Measurements from ENCODE around the gene PLCB2. TPM values are rescaled to one million over a fixed set of nuclear protein-coding genes. Genes with fewer than 3 reads are reported as not detected.

PLCB2 gene
- polyA plus RNA-seq, 1 donor from 2014 or later: 7.4 TPM

DNA sequence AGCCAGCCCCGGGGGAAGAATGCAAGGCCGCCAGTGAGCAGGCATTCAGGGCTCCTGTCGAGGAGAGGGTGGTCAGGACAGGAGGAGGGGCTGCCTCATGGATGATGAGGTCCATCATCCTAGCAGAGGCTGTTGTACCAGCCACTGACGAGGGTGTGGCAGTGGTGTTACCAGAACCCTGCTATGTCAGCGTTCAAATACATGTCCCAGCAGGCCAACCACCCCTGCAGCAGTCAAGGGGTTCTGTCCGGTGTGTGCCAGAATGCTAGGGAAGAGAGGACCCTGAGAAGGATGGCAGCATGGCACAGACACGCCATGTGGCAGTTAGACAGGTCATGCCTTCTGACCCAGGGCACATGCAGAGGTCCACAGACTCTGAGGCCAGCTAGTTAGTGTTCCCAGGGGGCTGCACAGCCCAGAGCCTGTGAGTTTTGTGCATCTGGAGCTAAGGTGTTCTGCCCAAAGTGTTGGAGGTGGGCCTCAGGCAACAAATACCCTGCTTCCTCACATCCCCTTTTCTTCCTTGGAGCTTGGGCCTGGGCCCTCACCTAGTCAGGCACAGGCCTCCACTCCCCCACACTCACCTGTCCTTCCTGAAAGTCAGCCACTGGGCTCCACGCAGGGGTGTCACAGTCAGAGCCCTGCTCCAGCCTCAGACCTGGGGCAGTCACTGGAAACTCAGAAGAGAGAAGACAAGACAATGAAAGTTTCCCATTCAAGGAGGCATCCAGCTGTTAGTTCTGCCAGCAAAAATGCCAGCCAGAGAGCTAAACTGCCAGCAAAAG is 61.0 kb downstream of the PLCB2 start:
- Histone ChIP-seq H4K20me1 (ENCODE audit: insufficient read depth) (no peaks in the 10 kb centered on the region), H3K4me2 (ENCODE audit: low read length) (no peak overlapping the region), H3K79me2 (replicated peaks; ENCODE audit: insufficient read depth, low read length) (no peaks in the 10 kb centered on the region), H3K4me3 (ENCODE audit: low read length) (no peak overlapping the region), H3K9me2 (ENCODE audit: insufficient read depth, low read length) (no peaks in the 10 kb centered on the region), H3K36me3 (ENCODE audit: insufficient read depth, low read length) (no peaks in the 10 kb centered on the region), H2AFZ (ENCODE audit: low read depth, low read length) (no peak overlapping the region), H3F3A (ENCODE audit: insufficient read depth, low read length, poor library complexity, severe bottlenecking) (no peaks in the 10 kb centered on the region), H3K9me3 (ENCODE audit: low read length) (no peaks in the 10 kb centered on the region), H3K9ac (ENCODE audit: low read length) (no peak overlapping the region), H3K27ac (ENCODE audit: low read length) (no peak overlapping the region), H3K27me3 (ENCODE audit: insufficient read depth, low read depth, low read length) (peaks cover 16% of the 10 kb centered on the region)
- TF ChIP-seq MXI1 (conservative IDR thresholded peaks at IDR 0.05; ENCODE audit: poor library complexity, severe bottlenecking): no peak
- no peak for TF ChIP-seq RAD21 (conservative IDR thresholded peaks at IDR 0.05)
- TF ChIP-seq, protein P1, sequence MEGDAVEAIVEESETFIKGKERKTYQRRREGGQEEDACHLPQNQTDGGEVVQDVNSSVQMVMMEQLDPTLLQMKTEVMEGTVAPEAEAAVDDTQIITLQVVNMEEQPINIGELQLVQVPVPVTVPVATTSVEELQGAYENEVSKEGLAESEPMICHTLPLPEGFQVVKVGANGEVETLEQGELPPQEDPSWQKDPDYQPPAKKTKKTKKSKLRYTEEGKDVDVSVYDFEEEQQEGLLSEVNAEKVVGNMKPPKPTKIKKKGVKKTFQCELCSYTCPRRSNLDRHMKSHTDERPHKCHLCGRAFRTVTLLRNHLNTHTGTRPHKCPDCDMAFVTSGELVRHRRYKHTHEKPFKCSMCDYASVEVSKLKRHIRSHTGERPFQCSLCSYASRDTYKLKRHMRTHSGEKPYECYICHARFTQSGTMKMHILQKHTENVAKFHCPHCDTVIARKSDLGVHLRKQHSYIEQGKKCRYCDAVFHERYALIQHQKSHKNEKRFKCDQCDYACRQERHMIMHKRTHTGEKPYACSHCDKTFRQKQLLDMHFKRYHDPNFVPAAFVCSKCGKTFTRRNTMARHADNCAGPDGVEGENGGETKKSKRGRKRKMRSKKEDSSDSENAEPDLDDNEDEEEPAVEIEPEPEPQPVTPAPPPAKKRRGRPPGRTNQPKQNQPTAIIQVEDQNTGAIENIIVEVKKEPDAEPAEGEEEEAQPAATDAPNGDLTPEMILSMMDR (IDR thresholded peaks at IDR 0.05; ENCODE audit: poor library complexity, severe bottlenecking): no peak
- TF ChIP-seq, protein P2, sequence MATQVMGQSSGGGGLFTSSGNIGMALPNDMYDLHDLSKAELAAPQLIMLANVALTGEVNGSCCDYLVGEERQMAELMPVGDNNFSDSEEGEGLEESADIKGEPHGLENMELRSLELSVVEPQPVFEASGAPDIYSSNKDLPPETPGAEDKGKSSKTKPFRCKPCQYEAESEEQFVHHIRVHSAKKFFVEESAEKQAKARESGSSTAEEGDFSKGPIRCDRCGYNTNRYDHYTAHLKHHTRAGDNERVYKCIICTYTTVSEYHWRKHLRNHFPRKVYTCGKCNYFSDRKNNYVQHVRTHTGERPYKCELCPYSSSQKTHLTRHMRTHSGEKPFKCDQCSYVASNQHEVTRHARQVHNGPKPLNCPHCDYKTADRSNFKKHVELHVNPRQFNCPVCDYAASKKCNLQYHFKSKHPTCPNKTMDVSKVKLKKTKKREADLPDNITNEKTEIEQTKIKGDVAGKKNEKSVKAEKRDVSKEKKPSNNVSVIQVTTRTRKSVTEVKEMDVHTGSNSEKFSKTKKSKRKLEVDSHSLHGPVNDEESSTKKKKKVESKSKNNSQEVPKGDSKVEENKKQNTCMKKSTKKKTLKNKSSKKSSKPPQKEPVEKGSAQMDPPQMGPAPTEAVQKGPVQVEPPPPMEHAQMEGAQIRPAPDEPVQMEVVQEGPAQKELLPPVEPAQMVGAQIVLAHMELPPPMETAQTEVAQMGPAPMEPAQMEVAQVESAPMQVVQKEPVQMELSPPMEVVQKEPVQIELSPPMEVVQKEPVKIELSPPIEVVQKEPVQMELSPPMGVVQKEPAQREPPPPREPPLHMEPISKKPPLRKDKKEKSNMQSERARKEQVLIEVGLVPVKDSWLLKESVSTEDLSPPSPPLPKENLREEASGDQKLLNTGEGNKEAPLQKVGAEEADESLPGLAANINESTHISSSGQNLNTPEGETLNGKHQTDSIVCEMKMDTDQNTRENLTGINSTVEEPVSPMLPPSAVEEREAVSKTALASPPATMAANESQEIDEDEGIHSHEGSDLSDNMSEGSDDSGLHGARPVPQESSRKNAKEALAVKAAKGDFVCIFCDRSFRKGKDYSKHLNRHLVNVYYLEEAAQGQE (IDR thresholded peaks at IDR 0.05; ENCODE audit: borderline replicate concordance): no peak
- no peak for TF ChIP-seq TAF1 (IDR thresholded peaks at IDR 0.05; ENCODE audit: low read depth)
- TF ChIP-seq POLR2AphosphoS5 (IDR thresholded peaks at IDR 0.05): no peak
- no peak for TF ChIP-seq EP300 (conservative IDR thresholded peaks at IDR 0.05; ENCODE audit: poor library complexity, severe bottlenecking)
- TF ChIP-seq EZH2 (IDR thresholded peaks at IDR 0.05; ENCODE audit: borderline replicate concordance, insufficient read depth, low read length, poor library complexity, severe bottlenecking): no peak
- no peak for TF ChIP-seq SMC3 (conservative IDR thresholded peaks at IDR 0.05; ENCODE audit: poor library complexity)

DNA sequence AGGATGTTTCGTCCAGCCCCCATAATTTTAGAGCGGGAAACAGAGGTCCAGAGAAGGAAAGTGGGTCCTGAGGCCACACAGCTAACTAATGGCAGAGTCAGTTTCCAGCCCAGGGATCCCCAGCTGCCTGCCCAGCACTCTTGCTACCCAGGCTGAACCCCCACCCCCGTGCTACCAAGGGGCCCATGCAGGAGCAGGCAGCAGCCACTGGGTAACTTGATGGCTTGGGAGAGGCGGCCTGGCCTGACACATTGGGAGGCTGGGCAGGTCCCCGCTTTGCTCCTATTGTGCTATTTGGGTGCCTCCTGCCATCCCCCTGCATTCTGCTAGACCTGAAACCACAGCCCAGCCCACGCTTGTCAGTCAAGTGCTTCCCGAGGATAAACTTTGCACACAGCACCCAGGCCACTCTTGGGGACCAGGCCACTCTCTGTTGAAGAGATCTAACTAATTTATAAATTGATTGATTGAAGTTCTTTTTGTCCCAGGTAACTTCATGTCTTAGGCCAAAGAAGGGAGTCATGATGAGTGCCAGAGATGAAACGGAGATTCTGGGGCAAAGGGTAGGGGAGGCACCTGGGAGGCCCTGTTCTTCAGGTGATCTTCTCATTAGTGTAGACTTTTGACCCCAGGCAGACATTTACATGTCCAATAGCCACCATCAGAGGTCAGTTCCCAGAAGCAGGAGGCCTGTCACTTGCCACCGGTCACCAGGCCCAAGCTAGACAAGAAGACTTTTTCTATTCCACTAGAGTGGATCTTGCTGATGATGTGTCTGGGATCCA is 61.9 kb downstream of the PLCB2 start:
- H3K9me2 ChIP-seq (ENCODE audit: insufficient read depth, low read length): no peaks in the 10 kb centered on the region
- H3K4me3 ChIP-seq (ENCODE audit: low read length): no peak overlapping the region
- no peak overlapping the region for H3K9ac ChIP-seq (ENCODE audit: low read length)
- no peaks in the 10 kb centered on the region for H3F3A ChIP-seq (ENCODE audit: insufficient read depth, low read length, poor library complexity, severe bottlenecking)
- H3K4me2 ChIP-seq (ENCODE audit: low read length): no peak overlapping the region
- no peak overlapping the region for H3K27ac ChIP-seq (ENCODE audit: low read length)
- H3K9me3 ChIP-seq (ENCODE audit: low read length): no peaks in the 10 kb centered on the region
- peaks cover 8% of the 10 kb centered on the region for H3K27me3 ChIP-seq (ENCODE audit: insufficient read depth, low read depth, low read length)
- H2AFZ ChIP-seq (ENCODE audit: low read depth, low read length): no peak overlapping the region
- no peaks in the 10 kb centered on the region for H4K20me1 ChIP-seq (ENCODE audit: insufficient read depth)
- H3K36me3 ChIP-seq (ENCODE audit: insufficient read depth, low read length): no peaks in the 10 kb centered on the region
- no peaks in the 10 kb centered on the region for H3K79me2 ChIP-seq (replicated peaks; ENCODE audit: insufficient read depth, low read length)
- TF ChIP-seq EZH2 (IDR thresholded peaks at IDR 0.05; ENCODE audit: borderline replicate concordance, insufficient read depth, low read length, poor library complexity, severe bottlenecking): no peak
- no peak for TF ChIP-seq RAD21 (conservative IDR thresholded peaks at IDR 0.05)
- no peak for TF ChIP-seq EP300 (conservative IDR thresholded peaks at IDR 0.05; ENCODE audit: poor library complexity, severe bottlenecking)
- no peak for TF ChIP-seq MXI1 (conservative IDR thresholded peaks at IDR 0.05; ENCODE audit: poor library complexity, severe bottlenecking)
- TF ChIP-seq, protein P2 (IDR thresholded peaks at IDR 0.05; ENCODE audit: borderline replicate concordance): no peak
- TF ChIP-seq, protein P1 (IDR thresholded peaks at IDR 0.05; ENCODE audit: poor library complexity, severe bottlenecking): no peak
- TF ChIP-seq POLR2AphosphoS5 (IDR thresholded peaks at IDR 0.05): no peak
- TF ChIP-seq TAF1 (IDR thresholded peaks at IDR 0.05; ENCODE audit: low read depth): no peak
- TF ChIP-seq SMC3 (conservative IDR thresholded peaks at IDR 0.05; ENCODE audit: poor library complexity): no peak
